ENCODE results near the gene BAIAP2. TPM values are rescaled to one million over a fixed set of nuclear protein-coding genes. Genes with fewer than 3 reads are reported as not detected.

Gene BAIAP2
- polyA plus RNA-seq, 1 donor from 2014 or later, result 17.5 TPM

GRCh38 chr17:81118308-81119221 lies 83.6 kb downstream of the BAIAP2 start:
- H3K9ac ChIP-seq (ENCODE audit: low read length), result no peak overlapping the region
- H3K9me2 ChIP-seq (ENCODE audit: insufficient read depth, low read length), result no peaks in the 10 kb centered on the region
- no peaks in the 10 kb centered on the region for H3K79me2 ChIP-seq (replicated peaks; ENCODE audit: insufficient read depth, low read length)
- no peak overlapping the region for H2AFZ ChIP-seq (ENCODE audit: low read depth, low read length)
- H3K9me3 ChIP-seq (ENCODE audit: low read length), result no peaks in the 10 kb centered on the region
- no peak overlapping the region for H3K27ac ChIP-seq (ENCODE audit: low read length)
- TF ChIP-seq, protein P1, sequence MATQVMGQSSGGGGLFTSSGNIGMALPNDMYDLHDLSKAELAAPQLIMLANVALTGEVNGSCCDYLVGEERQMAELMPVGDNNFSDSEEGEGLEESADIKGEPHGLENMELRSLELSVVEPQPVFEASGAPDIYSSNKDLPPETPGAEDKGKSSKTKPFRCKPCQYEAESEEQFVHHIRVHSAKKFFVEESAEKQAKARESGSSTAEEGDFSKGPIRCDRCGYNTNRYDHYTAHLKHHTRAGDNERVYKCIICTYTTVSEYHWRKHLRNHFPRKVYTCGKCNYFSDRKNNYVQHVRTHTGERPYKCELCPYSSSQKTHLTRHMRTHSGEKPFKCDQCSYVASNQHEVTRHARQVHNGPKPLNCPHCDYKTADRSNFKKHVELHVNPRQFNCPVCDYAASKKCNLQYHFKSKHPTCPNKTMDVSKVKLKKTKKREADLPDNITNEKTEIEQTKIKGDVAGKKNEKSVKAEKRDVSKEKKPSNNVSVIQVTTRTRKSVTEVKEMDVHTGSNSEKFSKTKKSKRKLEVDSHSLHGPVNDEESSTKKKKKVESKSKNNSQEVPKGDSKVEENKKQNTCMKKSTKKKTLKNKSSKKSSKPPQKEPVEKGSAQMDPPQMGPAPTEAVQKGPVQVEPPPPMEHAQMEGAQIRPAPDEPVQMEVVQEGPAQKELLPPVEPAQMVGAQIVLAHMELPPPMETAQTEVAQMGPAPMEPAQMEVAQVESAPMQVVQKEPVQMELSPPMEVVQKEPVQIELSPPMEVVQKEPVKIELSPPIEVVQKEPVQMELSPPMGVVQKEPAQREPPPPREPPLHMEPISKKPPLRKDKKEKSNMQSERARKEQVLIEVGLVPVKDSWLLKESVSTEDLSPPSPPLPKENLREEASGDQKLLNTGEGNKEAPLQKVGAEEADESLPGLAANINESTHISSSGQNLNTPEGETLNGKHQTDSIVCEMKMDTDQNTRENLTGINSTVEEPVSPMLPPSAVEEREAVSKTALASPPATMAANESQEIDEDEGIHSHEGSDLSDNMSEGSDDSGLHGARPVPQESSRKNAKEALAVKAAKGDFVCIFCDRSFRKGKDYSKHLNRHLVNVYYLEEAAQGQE (IDR thresholded peaks at IDR 0.05; ENCODE audit: borderline replicate concordance), result no peak
- no peak for TF ChIP-seq CTCF (IDR thresholded peaks at IDR 0.05; ENCODE audit: poor library complexity, severe bottlenecking)
- TF ChIP-seq EZH2 (IDR thresholded peaks at IDR 0.05; ENCODE audit: borderline replicate concordance, insufficient read depth, low read length, poor library complexity, severe bottlenecking), result no peak
- no peak for TF ChIP-seq MXI1 (conservative IDR thresholded peaks at IDR 0.05; ENCODE audit: poor library complexity, severe bottlenecking)
- TF ChIP-seq POLR2AphosphoS5 (IDR thresholded peaks at IDR 0.05), result no peak
- TF ChIP-seq EP300 (conservative IDR thresholded peaks at IDR 0.05; ENCODE audit: poor library complexity, severe bottlenecking), result no peak
- no peaks in the 10 kb centered on the region for H3K36me3 ChIP-seq (ENCODE audit: insufficient read depth, low read length)
- no peaks in the 10 kb centered on the region for H4K20me1 ChIP-seq (ENCODE audit: insufficient read depth)
- H3K4me3 ChIP-seq (ENCODE audit: low read length), result no peak overlapping the region
- no peaks in the 10 kb centered on the region for H3F3A ChIP-seq (ENCODE audit: insufficient read depth, low read length, poor library complexity, severe bottlenecking)
- H3K27me3 ChIP-seq (ENCODE audit: insufficient read depth, low read depth, low read length), result no peaks in the 10 kb centered on the region
- no peak overlapping the region for H3K4me2 ChIP-seq (ENCODE audit: low read length)

- Histone ChIP-seq H3K79me2 (replicated peaks; ENCODE audit: insufficient read depth, low read length) (no peaks in the 10 kb centered on the region), H3K4me3 (ENCODE audit: low read length) (no peak overlapping the region), H3K9me3 (ENCODE audit: low read length) (no peaks in the 10 kb centered on the region), H3K4me2 (ENCODE audit: low read length) (no peak overlapping the region), H3K9me2 (ENCODE audit: insufficient read depth, low read length) (no peaks in the 10 kb centered on the region), H3K36me3 (ENCODE audit: insufficient read depth, low read length) (no peaks in the 10 kb centered on the region), H3K27ac (ENCODE audit: low read length) (no peak overlapping the region), H3K27me3 (ENCODE audit: insufficient read depth, low read depth, low read length) (no peaks in the 10 kb centered on the region), H4K20me1 (ENCODE audit: insufficient read depth) (no peaks in the 10 kb centered on the region), H3K9ac (ENCODE audit: low read length) (no peak overlapping the region), H2AFZ (ENCODE audit: low read depth, low read length) (no peak overlapping the region), H3F3A (ENCODE audit: insufficient read depth, low read length, poor library complexity, severe bottlenecking) (no peaks in the 10 kb centered on the region)
- TF ChIP-seq RAD21 (conservative IDR thresholded peaks at IDR 0.05), result no peak
- TF ChIP-seq POLR2AphosphoS5 (IDR thresholded peaks at IDR 0.05), result peak; percentile 31
Measured at GRCh38 chr17:81119223-81120148, 84.5 kb downstream of the BAIAP2 start.
